Measurements from ENCODE around the gene GLRA3. TPM values are rescaled to one million over a fixed set of nuclear protein-coding genes. Genes with fewer than 3 reads are reported as not detected.

Gene GLRA3
- total and polyA plus RNA-seq, 11 donors: 0.02 TPM; not detected in 10

- TF ChIP-seq, protein P1, sequence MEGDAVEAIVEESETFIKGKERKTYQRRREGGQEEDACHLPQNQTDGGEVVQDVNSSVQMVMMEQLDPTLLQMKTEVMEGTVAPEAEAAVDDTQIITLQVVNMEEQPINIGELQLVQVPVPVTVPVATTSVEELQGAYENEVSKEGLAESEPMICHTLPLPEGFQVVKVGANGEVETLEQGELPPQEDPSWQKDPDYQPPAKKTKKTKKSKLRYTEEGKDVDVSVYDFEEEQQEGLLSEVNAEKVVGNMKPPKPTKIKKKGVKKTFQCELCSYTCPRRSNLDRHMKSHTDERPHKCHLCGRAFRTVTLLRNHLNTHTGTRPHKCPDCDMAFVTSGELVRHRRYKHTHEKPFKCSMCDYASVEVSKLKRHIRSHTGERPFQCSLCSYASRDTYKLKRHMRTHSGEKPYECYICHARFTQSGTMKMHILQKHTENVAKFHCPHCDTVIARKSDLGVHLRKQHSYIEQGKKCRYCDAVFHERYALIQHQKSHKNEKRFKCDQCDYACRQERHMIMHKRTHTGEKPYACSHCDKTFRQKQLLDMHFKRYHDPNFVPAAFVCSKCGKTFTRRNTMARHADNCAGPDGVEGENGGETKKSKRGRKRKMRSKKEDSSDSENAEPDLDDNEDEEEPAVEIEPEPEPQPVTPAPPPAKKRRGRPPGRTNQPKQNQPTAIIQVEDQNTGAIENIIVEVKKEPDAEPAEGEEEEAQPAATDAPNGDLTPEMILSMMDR (IDR thresholded peaks at IDR 0.05): no peak
- no peak for TF ChIP-seq POLR2A (IDR thresholded peaks at IDR 0.05)
- no peak overlapping the region for H3K4me3 ChIP-seq
- no peak overlapping the region for H3K27ac ChIP-seq
- 50 to 54% (median 54%) methylated on average over 2 of the region's 2 CpGs for WGBS, 4 donors
- no peaks in the 10 kb centered on the region for H3K27me3 ChIP-seq
- H3K9me3 ChIP-seq: peaks cover 0 to 6% (median 0%) of the 10 kb centered on the region in 12 donors
- H3K36me3 ChIP-seq: no peaks in the 10 kb centered on the region
- intact Hi-C loops (cut with DNase I): no loop called here
- no peaks in the 10 kb centered on the region for H3K4me1 ChIP-seq
- no peak for DNase-seq
- ATAC-seq: no peak
Measured at GRCh38 chr4:174847801-174848427, 18.9 kb upstream of the GLRA3 start.

DNA sequence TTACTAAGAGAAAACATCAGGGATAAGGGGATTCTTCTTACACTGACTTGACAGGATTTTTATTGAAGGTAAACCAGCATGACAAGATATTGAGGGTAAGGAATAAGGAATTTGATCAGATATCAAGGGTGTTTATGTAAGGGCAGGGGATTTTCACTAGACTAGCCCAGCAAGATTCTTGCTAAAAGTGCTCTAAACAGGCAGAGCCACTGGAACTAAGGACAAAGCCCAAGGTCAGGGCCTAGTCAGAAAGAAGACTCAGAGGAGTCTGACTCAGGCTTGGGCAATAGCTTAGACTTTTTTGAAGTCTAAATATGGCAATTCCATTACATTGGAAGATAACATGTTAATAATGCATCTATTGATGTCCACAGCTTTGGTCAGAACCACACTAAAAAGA lies 6.5 kb upstream of the GLRA3 start:
- no peak for ATAC-seq
- intact Hi-C loops (cut with DNase I): no loop called here

GRCh38 chr4:174834477-174834876 lies 5.4 kb upstream of the GLRA3 start:
- no peak overlapping the region for H3K4me3 ChIP-seq
- 86 to 92% (median 86%) methylated on average over 2 of the region's 2 CpGs for WGBS, 4 donors
- no peak for ATAC-seq
- no peak for TF ChIP-seq POLR2A (IDR thresholded peaks at IDR 0.05)
- TF ChIP-seq, protein P1 (IDR thresholded peaks at IDR 0.05): no peak
- no peak for DNase-seq
- peaks cover 0 to 2% (median 0%) of the 10 kb centered on the region in 9 donors for H3K27me3 ChIP-seq
- no peaks in the 10 kb centered on the region for H3K4me1 ChIP-seq
- no peaks in the 10 kb centered on the region for H3K36me3 ChIP-seq
- no peak overlapping the region for H3K27ac ChIP-seq
- intact Hi-C loops (cut with DNase I): no loop called here
- H3K9me3 ChIP-seq: peaks cover 0 to under 1% (median 0%) of the 10 kb centered on the region in 12 donors

More for the DNA sequence above, 6.5 kb upstream of the GLRA3 start:
- Histone ChIP-seq H3K27me3 (no peaks in the 10 kb centered on the region), H3K9me3 (peaks cover 0 to 5% (median 0%) of the 10 kb centered on the region in 12 donors), H3K4me1 (no peaks in the 10 kb centered on the region), H3K4me3 (no peak overlapping the region), H3K36me3 (no peaks in the 10 kb centered on the region), H3K27ac (no peak overlapping the region)
- TF ChIP-seq, protein P1 (IDR thresholded peaks at IDR 0.05): no peak
- TF ChIP-seq POLR2A (IDR thresholded peaks at IDR 0.05): no peak
- DNase-seq: no peak

GRCh38 chr4:174826660-174827059 lies 2.4 kb downstream of the GLRA3 start:
- H3K4me1 ChIP-seq: peaks cover 0 to 3% (median 0%) of the 10 kb centered on the region in 12 donors
- no peaks in the 10 kb centered on the region for H3K36me3 ChIP-seq
- no peak overlapping the region for H3K4me3 ChIP-seq
- no peaks in the 10 kb centered on the region for H3K9me3 ChIP-seq
- TF ChIP-seq, protein P1 (IDR thresholded peaks at IDR 0.05): no peak
- TF ChIP-seq POLR2A (IDR thresholded peaks at IDR 0.05): no peak
- DNase-seq: no peak
- peaks cover 0 to 18% (median 0%) of the 10 kb centered on the region in 9 donors for H3K27me3 ChIP-seq
- intact Hi-C loops (cut with DNase I): no loop called here
- H3K27ac ChIP-seq: no peak overlapping the region
- no peak for ATAC-seq
